Right ventricle myocardium inferior (tissue), 1 donor: Measurements from ENCODE around the gene ASF1A. TPM values are rescaled to one million over a fixed set of nuclear protein-coding genes. Genes with fewer than 3 reads are reported as not detected.

ENCODE experiments used
- ATAC-seq: fragments of 200-7000 bp; cut with Tn5 transposase; one replicate; pipeline ENCODE4 v1.9.1; 2020; ENCODE audit warnings: mild to moderate bottlenecking, moderate library complexity
- DNase-seq: peaks from one replicate; pipeline ENCODE4 v3.0.0; 2021; ENCODE audit errors: missing footprints
- intact Hi-C: fragments of 100-400 bp; cut with DNase I; formaldehyde crosslinking; loops from one replicate; pipeline ENCODE4 v1.11.0; 2022
- total RNA-seq: library from RNA; stranded (reverse); fragmentation: NEBNext Ultra II Directional; extraction: Animal tissue kit (Norgen Biotek cat#: 25700); gene quantifications from one replicate; pipeline ENCODE4 v1.2.1, GENCODE V29; 2021
- donor health status: DM: no; HTN: yes; CAD: no; lungs with severe emphysema.

ASF1A gene
- total RNA-seq, 1 donor from 2014 or later, result 21.7 TPM

GRCh38 chr6:118876814-118877213, 17.1 kb upstream of the ASF1A start:
- DNase-seq (no peak), ATAC-seq (no peak)

GRCh38 chr6:118877806-118878205, 16.1 kb upstream of the ASF1A start:
- intact Hi-C loops, result no loop called here
- no peak for ATAC-seq
- no peak for DNase-seq

More at GRCh38 chr6:118876814-118877213, 17.1 kb upstream of the ASF1A start:
- intact Hi-C loops, result no loop called here

- DNase-seq, result no peak
- ATAC-seq, result no peak
- intact Hi-C loops, result no loop called here
Observed at GRCh38 chr6:118881440-118882313, 12.3 kb upstream of the ASF1A start.

GRCh38 chr6:118882314-118882905, 11.5 kb upstream of the ASF1A start:
- ATAC-seq (no peak), DNase-seq (no peak)
- intact Hi-C loops, result no loop called here

GRCh38 chr6:118886641-118887040, 7.3 kb upstream of the ASF1A start:
- ATAC-seq, result no peak
- DNase-seq, result no peak

GRCh38 chr6:118889163-118889562, 4.8 kb upstream of the ASF1A start:
- ATAC-seq (no peak), DNase-seq (no peak)
- intact Hi-C loops, result no loop called here

More at GRCh38 chr6:118886641-118887040, 7.3 kb upstream of the ASF1A start:
- intact Hi-C loops, result no loop called here

- DNase-seq (no peak), ATAC-seq (no peak)
- intact Hi-C loops, result loop anchor here (10.0 kb wide), 1 partner anchor 236 kb away; the partner anchor contains the start of gene CEP85L
Observed at GRCh38 chr6:118890997-118891790, 2.8 kb upstream of the ASF1A start.

- DNase-seq (no peak), ATAC-seq (no peak)
- intact Hi-C loops, result loop anchor here (10.0 kb wide), 1 partner anchor 238 kb away; the partner anchor contains the start of gene CEP85L
Observed at GRCh38 chr6:118892355-118892991, 1.5 kb upstream of the ASF1A start.

GRCh38 chr6:118893064-118893806, 717 bp upstream of the ASF1A start:
- intact Hi-C loops, result loop anchor here (10.0 kb wide), 1 partner anchor 238 kb away; the partner anchor contains the start of gene CEP85L
- no peak for DNase-seq
- no peak for ATAC-seq

- intact Hi-C loops, result loop anchor here (2.0 to 10.0 kb wide), 2 partner anchors 40 to 240 kb away; partner anchors contain the start of genes CEP85L and MCM9
- DNase-seq (peak; percentile 84), ATAC-seq (peak; percentile 74)
Observed at GRCh38 chr6:118894425-118895260, 691 bp downstream of the ASF1A start.

- intact Hi-C loops, result loop anchor here (2.0 to 10.0 kb wide), 2 partner anchors 40 to 240 kb away; partner anchors contain the start of genes CEP85L and MCM9
- ATAC-seq, result no peak
- no peak for DNase-seq
Observed at GRCh38 chr6:118895261-118895560, 1.3 kb downstream of the ASF1A start.

GRCh38 chr6:118895859-118896258, 1.9 kb downstream of the ASF1A start:
- intact Hi-C loops, result loop anchor here (2.0 to 10.0 kb wide), 2 partner anchors 39 to 241 kb away; partner anchors contain the start of genes CEP85L and MCM9
- ATAC-seq, result no peak
- DNase-seq, result no peak

- intact Hi-C loops, result loop anchor here (10.0 kb wide), 1 partner anchor 242 kb away; the partner anchor contains the start of gene CEP85L
- ATAC-seq (no peak), DNase-seq (no peak)
Observed at GRCh38 chr6:118896339-118897136, 2.6 kb downstream of the ASF1A start.

GRCh38 chr6:118897386-118897785, 3.4 kb downstream of the ASF1A start:
- intact Hi-C loops, result loop anchor here (10.0 kb wide), 1 partner anchor 243 kb away; the partner anchor contains the start of gene CEP85L
- ATAC-seq (no peak), DNase-seq (no peak)

- no peak for DNase-seq
- intact Hi-C loops, result loop anchor here (10.0 kb wide), 1 partner anchor 245 kb away; the partner anchor contains the start of gene CEP85L
- no peak for ATAC-seq
Observed at GRCh38 chr6:118899948-118900347, 6.0 kb downstream of the ASF1A start.

GRCh38 chr6:118902726-118903125, 8.8 kb downstream of the ASF1A start:
- intact Hi-C loops, result no loop called here
- DNase-seq, result no peak
- ATAC-seq, result no peak
